Testis (tissue), 2 donors: Measurements from ENCODE around the gene SLC2A6.

Experiments
- CTCF ChIP-seq, 3 experiments: fragments of 450-650 bp in 2 of 3; fragments of 200-600 bp in 1 of 3; sonication (generic) in 1 of 3; IDR thresholded peaks; one replicate each; pipeline ENCODE4 v1.5.1; 2016 to 2019; ENCODE audit warnings: antibody characterized with exemption in 3 of 3, mild to moderate bottlenecking in 2 of 3, moderate library complexity in 1 of 3
- POLR2A ChIP-seq: fragments of 450-650 bp; IDR thresholded peaks from one replicate; pipeline ENCODE4 v1.6.1; 2017; ENCODE audit warnings: antibody characterized with exemption, mild to moderate bottlenecking, moderate library complexity

GRCh38 chr9:133474853-133475252, 4.0 kb downstream of the SLC2A6 start:
- no peak for TF ChIP-seq CTCF (IDR thresholded peaks at IDR 0.05)
- no peak for TF ChIP-seq POLR2A
